Right renal pelvis (tissue), 4 donors: ENCODE data around the gene TAMALIN. TPM values are rescaled to one million over a fixed set of nuclear protein-coding genes. Genes with fewer than 3 reads are reported as not detected.
"Not testable (repeated sequence)": the region's sequence is repeated elsewhere in the genome, so short reads cannot be mapped to it uniquely, and the experiment has no call there.

Source experiments
- DNase-seq, 4 donors: peaks; one replicate each; pipeline ENCODE4 v3.0.0-alpha.2; 2013; ENCODE audit warnings: low read depth in 4 of 4, low spot score in 3 of 4, missing footprints in 1 of 4
- polyA plus RNA-seq, 4 donors: library from polyadenylated mRNA; unstranded; fragments of 120-200 nt; gene quantifications; one replicate each; pipeline ENCODE4 v1.2.1, GENCODE V29; 2013; ENCODE audit not compliant: insufficient read length in 4 of 4

The TAMALIN gene
- polyA plus RNA-seq: 10 to 100 TPM; 16.6 to 20.8 (median 17.3) TPM

GRCh38 chr12:52006726-52007157 lies at the start of gene TAMALIN:
TAMALIN (plus strand) TSS chr12:52006946; CDS start chr12:52007020, 74 bp downstream.
- DNase-seq: no peak

- no peak for DNase-seq
Measured at GRCh38 chr12:51958542-51958941, 48.2 kb upstream of the TAMALIN start.

- DNase-seq: no peak
Measured at GRCh38 chr12:51959211-51959610, 47.5 kb upstream of the TAMALIN start.

DNA sequence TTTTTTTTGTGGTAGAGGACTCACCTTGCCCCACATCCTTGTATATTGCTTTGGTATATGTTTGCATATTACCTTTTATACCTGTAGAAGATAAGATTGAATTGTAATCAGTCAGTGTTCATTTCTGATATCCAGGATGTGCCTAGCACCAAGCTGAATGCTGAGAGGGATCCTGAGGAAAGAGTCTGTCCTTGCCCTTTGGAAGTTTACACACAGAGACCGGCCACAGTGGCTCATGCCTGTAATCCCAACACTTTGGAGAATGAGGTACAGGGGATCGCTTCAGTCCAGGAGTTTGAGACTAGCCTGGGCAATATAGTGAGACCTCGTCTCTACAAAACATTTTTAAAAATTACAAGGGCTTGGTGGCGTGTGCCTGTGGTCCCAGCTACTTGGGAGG lies 46.8 kb upstream of the TAMALIN start:
- no peak for DNase-seq

DNA sequence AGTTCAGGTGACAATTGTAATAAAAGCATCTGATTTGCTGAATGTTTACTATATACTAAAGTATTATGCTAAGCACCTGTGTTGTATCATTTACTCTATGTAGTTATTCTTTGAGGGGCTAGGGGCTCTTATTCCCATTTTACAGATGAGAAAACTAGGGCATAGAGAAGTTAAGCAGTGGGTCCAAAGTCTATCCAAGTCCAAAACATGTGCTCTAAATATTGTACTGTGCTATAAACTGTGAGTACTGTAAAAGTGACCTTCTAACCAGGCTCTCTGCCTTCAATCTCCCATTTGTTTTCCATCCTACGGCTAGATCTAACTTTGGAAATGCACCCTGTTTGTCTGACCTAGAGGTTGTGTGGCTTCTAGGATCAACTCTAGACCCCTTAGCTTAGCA lies 46.3 kb upstream of the TAMALIN start:
- DNase-seq: no peak

GRCh38 chr12:51960890-51961289 lies 45.9 kb upstream of the TAMALIN start:
- DNase-seq: no peak

DNA sequence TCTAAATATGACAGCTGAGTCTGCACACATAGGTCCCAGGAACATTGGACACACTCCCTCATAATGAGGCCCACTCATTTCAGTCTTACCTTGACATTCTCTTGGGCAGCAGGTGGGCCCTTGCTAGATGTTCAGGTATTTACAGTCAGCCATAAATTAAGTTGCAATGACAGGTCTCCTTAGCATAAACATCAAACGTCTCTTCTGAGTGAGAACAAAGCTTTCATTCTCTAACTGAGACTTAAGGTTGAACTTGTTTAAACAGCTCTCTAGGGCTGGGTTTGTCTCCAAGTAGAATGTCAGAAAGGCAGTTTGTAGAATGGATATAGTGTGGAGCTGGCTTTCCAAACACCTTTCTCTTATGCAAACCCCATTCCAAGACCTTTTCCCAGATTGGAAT lies 44.9 kb upstream of the TAMALIN start:
- no peak for DNase-seq

GRCh38 chr12:51962737-51963136 lies 44.0 kb upstream of the TAMALIN start:
- no peak for DNase-seq

DNA sequence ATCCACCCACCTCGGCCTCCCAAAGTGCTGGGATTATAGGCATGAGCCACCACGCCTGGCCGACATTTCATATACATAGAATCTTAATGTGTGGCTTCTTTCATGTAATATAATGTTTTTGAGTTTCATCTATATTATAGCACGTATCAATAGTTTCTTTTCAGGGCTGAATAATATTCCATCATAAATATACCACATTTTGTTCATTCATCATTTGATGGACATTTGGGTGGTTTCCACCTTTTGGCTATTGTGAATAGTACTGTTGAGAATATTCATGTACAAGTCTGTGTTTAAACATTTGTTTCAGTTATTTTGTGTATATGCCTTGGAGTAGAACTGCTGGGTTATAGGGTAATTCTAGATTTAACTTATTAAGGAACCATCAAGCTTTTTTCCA lies 43.3 kb upstream of the TAMALIN start:
- DNase-seq: no peak

GRCh38 chr12:51969643-51970042 lies 37.1 kb upstream of the TAMALIN start:
- DNase-seq: no peak

DNA sequence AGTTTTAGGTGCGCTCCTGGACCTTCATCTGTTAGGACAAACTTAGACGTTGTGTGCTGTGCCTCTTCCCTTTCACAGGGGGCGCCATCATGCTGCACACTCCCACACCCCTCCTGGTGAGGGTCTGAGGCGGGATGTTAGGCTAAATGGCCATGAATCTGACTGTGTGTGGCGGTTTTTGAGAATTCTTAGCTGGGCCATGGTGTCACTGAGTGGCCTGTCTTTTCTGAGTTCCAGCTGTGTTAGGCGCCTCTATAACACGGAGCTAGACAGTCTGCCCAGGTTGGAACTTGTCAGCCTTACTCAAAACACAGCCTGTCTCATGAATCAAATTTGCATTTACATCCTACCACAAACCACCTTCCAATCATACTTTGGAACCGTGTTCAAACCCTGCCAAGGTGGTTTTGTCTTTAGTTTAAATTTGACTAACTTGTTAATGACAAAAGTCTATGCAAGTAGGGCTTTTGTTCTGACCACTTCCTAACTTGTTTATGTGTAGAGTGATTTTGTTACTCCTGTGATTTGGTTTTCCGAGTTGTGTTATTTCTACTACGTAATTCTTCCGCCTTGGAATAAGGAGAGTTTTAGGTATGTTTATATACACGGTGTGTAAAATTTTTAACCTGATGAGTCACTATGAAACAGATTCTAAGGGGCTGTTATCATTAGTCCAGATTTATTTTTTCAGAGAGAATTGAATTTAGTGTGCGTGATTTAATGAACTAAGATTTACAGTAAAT lies 35.7 kb upstream of the TAMALIN start:
- peak in 1 of 4 donors; percentile 42 for DNase-seq

DNA sequence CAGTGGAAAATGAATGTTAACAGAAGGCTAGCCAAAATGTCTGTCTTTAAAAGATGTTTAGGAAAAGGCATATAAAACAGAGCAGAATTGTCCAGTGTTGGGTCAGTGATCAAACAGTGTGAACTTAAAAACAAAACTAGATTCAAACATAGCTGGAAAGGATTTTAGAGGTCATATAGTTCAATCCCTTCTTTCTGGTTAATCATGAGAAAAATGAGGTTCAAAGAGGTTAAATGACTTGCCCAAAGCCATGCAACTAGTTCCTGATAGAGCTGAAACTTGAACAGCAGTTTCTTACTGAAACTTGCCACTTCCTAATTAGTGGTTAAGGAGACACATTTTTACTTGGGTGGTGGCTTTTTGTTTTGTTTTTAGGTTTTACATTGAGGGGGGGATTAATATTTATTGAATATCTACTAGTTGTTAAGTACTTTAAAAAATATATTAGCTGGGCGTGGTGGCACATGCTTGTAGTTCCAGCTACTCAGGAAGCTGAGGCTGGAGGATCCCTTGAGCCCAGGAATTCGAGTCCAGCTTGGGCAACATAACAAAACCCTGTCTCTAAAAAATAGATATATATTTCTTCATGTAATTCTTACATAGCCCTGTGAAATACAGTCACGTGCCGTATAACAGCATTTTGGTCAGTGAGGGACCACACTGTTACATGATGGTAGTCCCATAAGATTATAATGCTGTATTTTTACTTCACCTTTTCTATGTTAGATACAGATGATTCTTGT lies 34.9 kb upstream of the TAMALIN start:
- DNase-seq: no peak

- no peak for DNase-seq
Measured at GRCh38 chr12:51972422-51972812, 34.3 kb upstream of the TAMALIN start.

DNA sequence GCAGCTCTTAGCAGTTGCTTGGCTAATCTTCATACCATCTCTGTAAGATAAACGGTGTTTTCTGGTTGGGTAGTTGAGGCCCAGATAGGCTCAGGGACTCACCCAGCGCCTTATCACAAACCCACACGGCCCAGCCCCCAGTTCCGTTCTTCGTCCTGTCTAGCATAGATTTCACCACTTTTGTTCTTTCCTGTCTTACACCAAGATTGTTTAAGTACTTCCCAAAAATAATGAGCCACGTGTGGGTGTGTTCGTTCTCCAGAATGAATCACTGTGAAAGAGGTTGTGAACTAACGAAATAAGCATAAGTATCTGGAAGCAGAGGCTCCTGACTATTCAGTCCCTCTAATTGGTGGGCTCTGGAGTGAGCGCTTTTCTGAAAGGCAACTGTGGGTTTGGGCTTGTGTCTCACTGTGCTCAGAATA lies 33.9 kb upstream of the TAMALIN start:
- DNase-seq: no peak

GRCh38 chr12:51973560-51973959 lies 33.2 kb upstream of the TAMALIN start:
- DNase-seq: no peak

GRCh38 chr12:51974646-51975045 lies 32.1 kb upstream of the TAMALIN start:
- no peak for DNase-seq

- DNase-seq: no peak
Measured at GRCh38 chr12:51975196-51975595, 31.6 kb upstream of the TAMALIN start.

GRCh38 chr12:51976376-51977160 lies 30.2 kb upstream of the TAMALIN start:
- DNase-seq: peak in 1 of 4 donors; percentile 77

DNA sequence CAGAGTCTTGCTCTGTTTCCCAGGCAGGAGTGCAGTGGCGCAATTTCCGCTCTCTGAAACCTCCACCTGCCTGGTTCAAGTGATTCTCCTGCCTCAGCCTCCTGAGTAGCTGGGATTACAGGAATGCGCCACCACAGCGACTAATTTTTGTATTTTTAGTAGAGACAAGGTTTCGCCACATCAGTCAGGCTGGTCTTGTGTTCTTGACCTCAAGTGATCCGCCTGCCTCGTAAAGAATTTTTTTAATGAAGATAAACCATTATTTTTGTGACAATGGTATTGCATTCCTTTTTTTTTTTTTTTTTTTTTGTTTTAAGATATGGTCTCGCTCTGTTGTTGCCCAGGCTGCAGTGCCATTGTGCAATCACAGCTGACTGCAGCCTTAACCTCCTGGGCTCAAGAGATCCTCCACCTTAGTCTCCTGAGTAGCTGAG lies 29.4 kb upstream of the TAMALIN start:
- no peak for DNase-seq

DNA sequence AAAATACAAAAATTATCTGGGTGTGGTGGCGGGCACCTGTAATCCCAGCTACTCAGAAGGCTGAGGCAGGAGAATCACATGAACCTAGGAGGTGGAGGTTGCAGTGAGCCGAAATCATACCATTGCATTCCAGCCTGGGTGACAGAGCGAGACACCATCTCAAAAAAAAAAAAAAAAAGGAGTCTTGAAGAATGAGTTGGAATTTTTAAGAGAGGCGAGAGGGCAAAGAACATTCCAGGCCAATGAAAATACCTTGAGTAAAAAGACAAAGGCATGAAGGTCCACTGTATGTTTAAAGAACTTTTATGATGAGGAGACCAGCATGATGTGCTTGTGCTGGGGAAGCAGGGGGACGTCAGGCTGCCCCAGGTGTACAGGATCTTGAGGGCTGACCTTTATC lies 27.4 kb upstream of the TAMALIN start:
- DNase-seq: not testable (repeated sequence)
